ENCODE data around the gene DSN1. TPM values are rescaled to one million over a fixed set of nuclear protein-coding genes. Genes with fewer than 3 reads are reported as not detected.

DSN1 gene
- polyA plus RNA-seq, 3 donors: 4.9 to 5.2 (median 5.1) TPM

- Histone ChIP-seq H3K27ac (ENCODE audit: low read depth in 1 of 2, low read length in 2 of 2) (no peak overlapping the region), H3K4me3 (replicated peaks in 1 of 3; ENCODE audit: low read depth in 2 of 3, low read length in 3 of 3) (no peak overlapping the region), H3K9ac (ENCODE audit: insufficient read depth, low read length, poor library complexity, severe bottlenecking) (peak overlapping the region; percentile 7), H3K4me2 (replicated peaks; ENCODE audit: extremely low read depth, low read length, poor library complexity, severe bottlenecking) (no peak overlapping the region), H3K36me3 (replicated peaks in 1 of 2; ENCODE audit: control insufficient read depth in 1 of 2, insufficient read depth in 2 of 2, low read length in 2 of 2) (no peaks in the 10 kb centered on the region), H3K9me3 (replicated peaks in 1 of 2; ENCODE audit: control insufficient read depth in 1 of 2, insufficient read depth in 1 of 2, low read length in 2 of 2) (no peaks in the 10 kb centered on the region), H3K27me3 (ENCODE audit: control insufficient read depth in 2 of 2, insufficient read depth in 2 of 2, low read length in 2 of 2) (no peaks in the 10 kb centered on the region), H3K4me1 (ENCODE audit: control insufficient read depth in 1 of 2, insufficient read depth in 2 of 2, low read length in 2 of 2) (peaks cover 12 to 17% of the 10 kb centered on the region in 2 donors), H2AFZ (ENCODE audit: insufficient read depth, low read depth, low read length, poor library complexity, severe bottlenecking) (no peak overlapping the region), H3K79me2 (ENCODE audit: insufficient read depth, low read length) (peaks cover 3% of the 10 kb centered on the region), H4K20me1 (ENCODE audit: insufficient read depth, low read length) (no peaks in the 10 kb centered on the region)
- Mint-ChIP-seq H3K9me3 (peaks cover 0 to 2% (median 0%) of the 10 kb centered on the region in 7 donors), H3K4me3 (no peak overlapping the region), H3K4me1 (peaks cover 22% of the 10 kb centered on the region), H3K27ac (peak overlapping the region in 1 of 7 donors; percentile 22), H3K36me3 (peaks cover 0 to 2% of the 10 kb centered on the region in 2 donors), H3K27me3 (ENCODE audit: low read depth in 3 of 3) (peaks cover 2 to 9% (median 7%) of the 10 kb centered on the region in 3 donors)
- DNase-seq: no peak
- TF ChIP-seq CTCF (IDR thresholded peaks at IDR 0.05): no peak
- intact Hi-C loops (cut with micrococcal nuclease): no loop called here
- 85% methylated on average over 3 of the region's 4 CpGs for WGBS (ENCODE audit: insufficient coverage)
Measured at GRCh38 chr20:36744243-36744642, 29.3 kb downstream of the DSN1 start.

GRCh38 chr20:36742558-36742957 is 31.0 kb downstream of the DSN1 start:
- Histone ChIP-seq H3K4me3 (replicated peaks in 1 of 3; ENCODE audit: low read depth in 2 of 3, low read length in 3 of 3) (no peak overlapping the region), H3K4me1 (ENCODE audit: control insufficient read depth in 1 of 2, insufficient read depth in 2 of 2, low read length in 2 of 2) (peaks cover 12 to 17% of the 10 kb centered on the region in 2 donors), H3K9me3 (replicated peaks in 1 of 2; ENCODE audit: control insufficient read depth in 1 of 2, insufficient read depth in 1 of 2, low read length in 2 of 2) (no peaks in the 10 kb centered on the region), H3K36me3 (replicated peaks in 1 of 2; ENCODE audit: control insufficient read depth in 1 of 2, insufficient read depth in 2 of 2, low read length in 2 of 2) (no peaks in the 10 kb centered on the region), H3K79me2 (ENCODE audit: insufficient read depth, low read length) (peaks cover 3% of the 10 kb centered on the region), H2AFZ (ENCODE audit: insufficient read depth, low read depth, low read length, poor library complexity, severe bottlenecking) (no peak overlapping the region), H3K27me3 (ENCODE audit: control insufficient read depth in 2 of 2, insufficient read depth in 2 of 2, low read length in 2 of 2) (no peaks in the 10 kb centered on the region), H3K27ac (ENCODE audit: low read depth in 1 of 2, low read length in 2 of 2) (no peak overlapping the region), H4K20me1 (ENCODE audit: insufficient read depth, low read length) (no peaks in the 10 kb centered on the region), H3K9ac (ENCODE audit: insufficient read depth, low read length, poor library complexity, severe bottlenecking) (no peak overlapping the region), H3K4me2 (replicated peaks; ENCODE audit: extremely low read depth, low read length, poor library complexity, severe bottlenecking) (no peak overlapping the region)
- Mint-ChIP-seq H3K27ac (no peak overlapping the region), H3K27me3 (ENCODE audit: low read depth in 3 of 3) (peaks cover 2 to 7% (median 7%) of the 10 kb centered on the region in 3 donors), H3K36me3 (peaks cover 0 to 2% of the 10 kb centered on the region in 2 donors), H3K4me1 (peaks cover 22% of the 10 kb centered on the region), H3K4me3 (no peak overlapping the region), H3K9me3 (peaks cover 0 to 2% (median 0%) of the 10 kb centered on the region in 7 donors)
- no peak for TF ChIP-seq CTCF (IDR thresholded peaks at IDR 0.05)
- DNase-seq: no peak
- intact Hi-C loops (cut with micrococcal nuclease): no loop called here
- WGBS (ENCODE audit: insufficient coverage): no CpG with 5 or more reads among the region's 2 CpGs
